Hepatocyte (in vitro differentiated cells): ENCODE results near the gene SPR.
"Not testable (repeated sequence)": the region's sequence is repeated elsewhere in the genome, so short reads cannot be mapped to it uniquely, and the experiment has no call there.

Experiments used
- CTCF ChIP-seq: fragments of 200-600 bp; sonication (generic); IDR thresholded peaks from 2 replicates; pipeline ENCODE4 v1.5.1; 2016; ENCODE audit warnings: antibody characterized with exemption, mild to moderate bottlenecking; ENCODE audit not compliant: poor library complexity
- EZH2phosphoT487 ChIP-seq: fragments of 200-600 bp; sonication (generic); IDR thresholded peaks from one replicate; pipeline ENCODE4 v1.6.1; 2018; ENCODE audit warnings: antibody characterized with exemption, mild to moderate bottlenecking, low read depth, moderate library complexity; ENCODE audit not compliant: unreplicated experiment, severe bottlenecking

GRCh38 chr2:72907369-72907768 is 20.2 kb downstream of the SPR start:
- not testable (repeated sequence) for TF ChIP-seq CTCF, EZH2phosphoT487
